ENCODE measurements around the gene PLOD1. TPM values are rescaled to one million over a fixed set of nuclear protein-coding genes. Genes with fewer than 3 reads are reported as not detected.

The PLOD1 gene
- total and polyA plus RNA-seq, 2 of the 13 experiments (the other 11 are each of a cell fraction or from before 2014, with no cell fraction given), result 70.1 to 318 TPM

GRCh38 chr1:11979851-11980675 is 45.5 kb downstream of the PLOD1 start, which contains the start of gene MFN2 (continued):
- TF ChIP-seq ZBTB42 (CRISPR knock-in tag; IDR thresholded peaks at IDR 0.05) (no peak), ZNF589 (CRISPR knock-in tag; conservative IDR thresholded peaks at IDR 0.05) (peak; percentile 88), CHD4 (IDR thresholded peaks at IDR 0.05; ENCODE audit: borderline replicate concordance, low read length) (no peak), BRD4 (CRISPR knock-in tag; IDR thresholded peaks at IDR 0.05) (no peak), ZC3H13 (CRISPR knock-in tag; IDR thresholded peaks at IDR 0.05) (peak; percentile 79), ZNF567 (CRISPR knock-in tag; IDR thresholded peaks at IDR 0.05; ENCODE audit: borderline replicate concordance) (no peak), NR2F6 (IDR thresholded peaks at IDR 0.05) (0 out of 2 replicates have a peak, but pooled peaks have one; percentile 1), NR2F6 (CRISPR knock-in tag; IDR thresholded peaks at IDR 0.05) (peak; percentile 76), XRCC5 (optimal IDR thresholded peaks at IDR 0.05; ENCODE audit: low read length) (peak; percentile 30), ZNF790 (CRISPR knock-in tag; IDR thresholded peaks at IDR 0.05; ENCODE audit: borderline replicate concordance) (0 out of 2 replicates have a peak, but pooled peaks have one; percentile 11), SRSF9 (IDR thresholded peaks at IDR 0.05; ENCODE audit: borderline replicate concordance, insufficient read depth, low read depth, low read length, poor library complexity, severe bottlenecking) (no peak), GATA4 (IDR thresholded peaks at IDR 0.05; ENCODE audit: borderline replicate concordance, low read depth) (0 out of 2 replicates have a peak, but pooled peaks have one; percentile 62), HMG20A (CRISPR knock-in tag; IDR thresholded peaks at IDR 0.05; ENCODE audit: borderline replicate concordance) (no peak), MBNL3 (CRISPR knock-in tag; conservative IDR thresholded peaks at IDR 0.05) (no peak), MAZ (IDR thresholded peaks at IDR 0.05; ENCODE audit: borderline replicate concordance, low read depth, low read length) (peak; percentile 99), MAZ (CRISPR knock-in tag; IDR thresholded peaks at IDR 0.05; ENCODE audit: low read depth) (peak; percentile 96), U2AF2 (IDR thresholded peaks at IDR 0.05; ENCODE audit: low read depth, low read length) (no peak), KDM6A (CRISPR knock-in tag; IDR thresholded peaks at IDR 0.05; ENCODE audit: low read depth) (no peak), ZBTB3 (CRISPR knock-in tag; IDR thresholded peaks at IDR 0.05; ENCODE audit: borderline replicate concordance, low read depth) (no peak)
- TF ChIP-seq, protein P1, sequence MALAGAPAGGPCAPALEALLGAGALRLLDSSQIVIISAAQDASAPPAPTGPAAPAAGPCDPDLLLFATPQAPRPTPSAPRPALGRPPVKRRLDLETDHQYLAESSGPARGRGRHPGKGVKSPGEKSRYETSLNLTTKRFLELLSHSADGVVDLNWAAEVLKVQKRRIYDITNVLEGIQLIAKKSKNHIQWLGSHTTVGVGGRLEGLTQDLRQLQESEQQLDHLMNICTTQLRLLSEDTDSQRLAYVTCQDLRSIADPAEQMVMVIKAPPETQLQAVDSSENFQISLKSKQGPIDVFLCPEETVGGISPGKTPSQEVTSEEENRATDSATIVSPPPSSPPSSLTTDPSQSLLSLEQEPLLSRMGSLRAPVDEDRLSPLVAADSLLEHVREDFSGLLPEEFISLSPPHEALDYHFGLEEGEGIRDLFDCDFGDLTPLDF (CRISPR knock-in tag; IDR thresholded peaks at IDR 0.05), result peak; percentile 90
- TF ChIP-seq, protein P2, sequence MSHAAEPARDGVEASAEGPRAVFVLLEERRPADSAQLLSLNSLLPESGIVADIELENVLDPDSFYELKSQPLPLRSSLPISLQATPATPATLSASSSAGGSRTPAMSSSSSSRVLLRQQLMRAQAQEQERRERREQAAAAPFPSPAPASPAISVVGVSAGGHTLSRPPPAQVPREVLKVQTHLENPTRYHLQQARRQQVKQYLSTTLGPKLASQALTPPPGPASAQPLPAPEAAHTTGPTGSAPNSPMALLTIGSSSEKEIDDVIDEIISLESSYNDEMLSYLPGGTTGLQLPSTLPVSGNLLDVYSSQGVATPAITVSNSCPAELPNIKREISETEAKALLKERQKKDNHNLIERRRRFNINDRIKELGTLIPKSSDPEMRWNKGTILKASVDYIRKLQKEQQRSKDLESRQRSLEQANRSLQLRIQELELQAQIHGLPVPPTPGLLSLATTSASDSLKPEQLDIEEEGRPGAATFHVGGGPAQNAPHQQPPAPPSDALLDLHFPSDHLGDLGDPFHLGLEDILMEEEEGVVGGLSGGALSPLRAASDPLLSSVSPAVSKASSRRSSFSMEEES (CRISPR knock-in tag; IDR thresholded peaks at IDR 0.05), result no peak; the same call in 1 of the 2 replicates
- TF ChIP-seq, protein P3, sequence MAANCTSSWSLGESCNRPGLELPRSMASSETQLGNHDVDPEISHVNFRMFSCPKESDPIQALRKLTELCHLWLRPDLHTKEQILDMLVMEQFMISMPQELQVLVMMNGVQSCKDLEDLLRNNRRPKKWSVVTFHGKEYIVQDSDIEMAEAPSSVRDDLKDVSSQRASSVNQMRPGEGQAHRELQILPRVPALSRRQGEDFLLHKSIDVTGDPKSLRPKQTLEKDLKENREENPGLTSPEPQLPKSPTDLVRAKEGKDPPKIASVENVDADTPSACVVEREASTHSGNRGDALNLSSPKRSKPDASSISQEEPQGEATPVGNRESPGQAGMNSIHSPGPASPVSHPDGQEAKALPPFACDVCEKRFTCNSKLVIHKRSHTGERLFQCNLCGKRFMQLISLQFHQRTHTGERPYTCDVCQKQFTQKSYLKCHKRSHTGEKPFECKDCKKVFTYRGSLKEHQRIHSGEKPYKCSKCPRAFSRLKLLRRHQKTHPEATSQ (CRISPR knock-in tag; IDR thresholded peaks at IDR 0.05; ENCODE audit: borderline replicate concordance), result no peak
- TF ChIP-seq, protein P4, sequence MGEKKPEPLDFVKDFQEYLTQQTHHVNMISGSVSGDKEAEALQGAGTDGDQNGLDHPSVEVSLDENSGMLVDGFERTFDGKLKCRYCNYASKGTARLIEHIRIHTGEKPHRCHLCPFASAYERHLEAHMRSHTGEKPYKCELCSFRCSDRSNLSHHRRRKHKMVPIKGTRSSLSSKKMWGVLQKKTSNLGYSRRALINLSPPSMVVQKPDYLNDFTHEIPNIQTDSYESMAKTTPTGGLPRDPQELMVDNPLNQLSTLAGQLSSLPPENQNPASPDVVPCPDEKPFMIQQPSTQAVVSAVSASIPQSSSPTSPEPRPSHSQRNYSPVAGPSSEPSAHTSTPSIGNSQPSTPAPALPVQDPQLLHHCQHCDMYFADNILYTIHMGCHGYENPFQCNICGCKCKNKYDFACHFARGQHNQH (CRISPR knock-in tag; IDR thresholded peaks at IDR 0.05), result peak; percentile 82; the same call in 1 of the 2 replicates
- TF ChIP-seq, protein P5, sequence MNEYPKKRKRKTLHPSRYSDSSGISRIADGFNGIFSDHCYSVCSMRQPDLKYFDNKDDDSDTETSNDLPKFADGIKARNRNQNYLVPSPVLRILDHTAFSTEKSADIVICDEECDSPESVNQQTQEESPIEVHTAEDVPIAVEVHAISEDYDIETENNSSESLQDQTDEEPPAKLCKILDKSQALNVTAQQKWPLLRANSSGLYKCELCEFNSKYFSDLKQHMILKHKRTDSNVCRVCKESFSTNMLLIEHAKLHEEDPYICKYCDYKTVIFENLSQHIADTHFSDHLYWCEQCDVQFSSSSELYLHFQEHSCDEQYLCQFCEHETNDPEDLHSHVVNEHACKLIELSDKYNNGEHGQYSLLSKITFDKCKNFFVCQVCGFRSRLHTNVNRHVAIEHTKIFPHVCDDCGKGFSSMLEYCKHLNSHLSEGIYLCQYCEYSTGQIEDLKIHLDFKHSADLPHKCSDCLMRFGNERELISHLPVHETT (CRISPR knock-in tag; conservative IDR thresholded peaks at IDR 0.05), result peak; percentile 64
